ENCODE results near the gene CDK5.

GRCh38 chr7:151088856-151089699, 31.4 kb upstream of the CDK5 start:
- TF ChIP-seq, protein P1, sequence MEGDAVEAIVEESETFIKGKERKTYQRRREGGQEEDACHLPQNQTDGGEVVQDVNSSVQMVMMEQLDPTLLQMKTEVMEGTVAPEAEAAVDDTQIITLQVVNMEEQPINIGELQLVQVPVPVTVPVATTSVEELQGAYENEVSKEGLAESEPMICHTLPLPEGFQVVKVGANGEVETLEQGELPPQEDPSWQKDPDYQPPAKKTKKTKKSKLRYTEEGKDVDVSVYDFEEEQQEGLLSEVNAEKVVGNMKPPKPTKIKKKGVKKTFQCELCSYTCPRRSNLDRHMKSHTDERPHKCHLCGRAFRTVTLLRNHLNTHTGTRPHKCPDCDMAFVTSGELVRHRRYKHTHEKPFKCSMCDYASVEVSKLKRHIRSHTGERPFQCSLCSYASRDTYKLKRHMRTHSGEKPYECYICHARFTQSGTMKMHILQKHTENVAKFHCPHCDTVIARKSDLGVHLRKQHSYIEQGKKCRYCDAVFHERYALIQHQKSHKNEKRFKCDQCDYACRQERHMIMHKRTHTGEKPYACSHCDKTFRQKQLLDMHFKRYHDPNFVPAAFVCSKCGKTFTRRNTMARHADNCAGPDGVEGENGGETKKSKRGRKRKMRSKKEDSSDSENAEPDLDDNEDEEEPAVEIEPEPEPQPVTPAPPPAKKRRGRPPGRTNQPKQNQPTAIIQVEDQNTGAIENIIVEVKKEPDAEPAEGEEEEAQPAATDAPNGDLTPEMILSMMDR (IDR thresholded peaks at IDR 0.05) = no peak
- no peak for TF ChIP-seq POLR2A (IDR thresholded peaks at IDR 0.05)

All from ovary (tissue), 3 donors.